ENCODE results near the gene FXYD3.

DNA sequence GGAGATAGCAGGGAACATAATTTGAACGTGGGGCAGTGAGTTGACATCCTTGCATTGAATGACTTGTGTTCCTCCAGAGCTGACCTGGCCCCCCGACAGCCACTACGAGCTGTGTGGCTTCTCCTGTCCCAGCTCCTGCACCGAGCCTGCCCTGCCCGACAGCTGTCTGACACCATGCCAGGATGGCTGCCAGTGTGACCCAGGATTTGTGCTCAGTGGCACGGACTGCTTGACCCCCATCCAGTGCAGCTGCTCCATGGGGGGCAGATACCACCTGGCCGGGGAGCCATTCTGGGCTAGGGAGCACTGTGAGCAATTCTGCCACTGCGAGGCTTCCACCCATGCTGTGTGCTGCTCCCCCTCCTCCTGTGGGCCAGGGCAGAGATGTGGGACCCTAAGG lies 29.2 kb upstream of the FXYD3 start:
- TF ChIP-seq, protein P1, sequence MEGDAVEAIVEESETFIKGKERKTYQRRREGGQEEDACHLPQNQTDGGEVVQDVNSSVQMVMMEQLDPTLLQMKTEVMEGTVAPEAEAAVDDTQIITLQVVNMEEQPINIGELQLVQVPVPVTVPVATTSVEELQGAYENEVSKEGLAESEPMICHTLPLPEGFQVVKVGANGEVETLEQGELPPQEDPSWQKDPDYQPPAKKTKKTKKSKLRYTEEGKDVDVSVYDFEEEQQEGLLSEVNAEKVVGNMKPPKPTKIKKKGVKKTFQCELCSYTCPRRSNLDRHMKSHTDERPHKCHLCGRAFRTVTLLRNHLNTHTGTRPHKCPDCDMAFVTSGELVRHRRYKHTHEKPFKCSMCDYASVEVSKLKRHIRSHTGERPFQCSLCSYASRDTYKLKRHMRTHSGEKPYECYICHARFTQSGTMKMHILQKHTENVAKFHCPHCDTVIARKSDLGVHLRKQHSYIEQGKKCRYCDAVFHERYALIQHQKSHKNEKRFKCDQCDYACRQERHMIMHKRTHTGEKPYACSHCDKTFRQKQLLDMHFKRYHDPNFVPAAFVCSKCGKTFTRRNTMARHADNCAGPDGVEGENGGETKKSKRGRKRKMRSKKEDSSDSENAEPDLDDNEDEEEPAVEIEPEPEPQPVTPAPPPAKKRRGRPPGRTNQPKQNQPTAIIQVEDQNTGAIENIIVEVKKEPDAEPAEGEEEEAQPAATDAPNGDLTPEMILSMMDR (IDR thresholded peaks at IDR 0.05), result no peak
- no peak for TF ChIP-seq POLR2A (IDR thresholded peaks at IDR 0.05)
